Measurements from ENCODE around the gene TARBP2.

- TF ChIP-seq CTCF (conservative IDR thresholded peaks at IDR 0.05; ENCODE audit: low read depth, low read length) (peak; percentile 63), EZH2 (IDR thresholded peaks at IDR 0.05; ENCODE audit: low read length, unreplicated experiment) (no peak)
Measured at GRCh38 chr12:53452159-53453077, 48.7 kb upstream of the TARBP2 start.

All from PC-3 (cell line).